AG09319 (cell line): ENCODE measurements around the gene AMY1C.

Experiments used
- DNase-seq: peaks from one replicate; pipeline ENCODE4 v3.0.0-alpha.2; 2010; ENCODE audit warnings: low read depth; ENCODE audit errors: extremely low read depth
- TF ChIP-seq, protein P1 (sequence below): IDR thresholded peaks from 2 replicates; pipeline ENCODE4 v1.5.1; 2011; ENCODE audit warnings: low read depth, mild to moderate bottlenecking, inconsistent platforms, low read length, moderate library complexity

The AMY1C gene

GRCh38 chr1:103788377-103788776 lies 38.7 kb downstream of the AMY1C start:
- TF ChIP-seq, protein P1, sequence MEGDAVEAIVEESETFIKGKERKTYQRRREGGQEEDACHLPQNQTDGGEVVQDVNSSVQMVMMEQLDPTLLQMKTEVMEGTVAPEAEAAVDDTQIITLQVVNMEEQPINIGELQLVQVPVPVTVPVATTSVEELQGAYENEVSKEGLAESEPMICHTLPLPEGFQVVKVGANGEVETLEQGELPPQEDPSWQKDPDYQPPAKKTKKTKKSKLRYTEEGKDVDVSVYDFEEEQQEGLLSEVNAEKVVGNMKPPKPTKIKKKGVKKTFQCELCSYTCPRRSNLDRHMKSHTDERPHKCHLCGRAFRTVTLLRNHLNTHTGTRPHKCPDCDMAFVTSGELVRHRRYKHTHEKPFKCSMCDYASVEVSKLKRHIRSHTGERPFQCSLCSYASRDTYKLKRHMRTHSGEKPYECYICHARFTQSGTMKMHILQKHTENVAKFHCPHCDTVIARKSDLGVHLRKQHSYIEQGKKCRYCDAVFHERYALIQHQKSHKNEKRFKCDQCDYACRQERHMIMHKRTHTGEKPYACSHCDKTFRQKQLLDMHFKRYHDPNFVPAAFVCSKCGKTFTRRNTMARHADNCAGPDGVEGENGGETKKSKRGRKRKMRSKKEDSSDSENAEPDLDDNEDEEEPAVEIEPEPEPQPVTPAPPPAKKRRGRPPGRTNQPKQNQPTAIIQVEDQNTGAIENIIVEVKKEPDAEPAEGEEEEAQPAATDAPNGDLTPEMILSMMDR = no peak
- DNase-seq = no peak

GRCh38 chr1:103790172-103790571 lies 40.5 kb downstream of the AMY1C start:
- no peak for DNase-seq
- TF ChIP-seq, protein P1 = no peak
